GM23338 (cell line): ENCODE measurements around the gene DDX20. TPM values are rescaled to one million over a fixed set of nuclear protein-coding genes. Genes with fewer than 3 reads are reported as not detected.

Experiments used
- ATAC-seq: fragments of 200-7000 bp; cut with Tn5 transposase; 3 replicates; pipeline ENCODE4 v1.9.1; 2020
- DNase-seq: peaks from one replicate; pipeline ENCODE4 v3.0.0-alpha.2; 2015; ENCODE audit warnings: low spot score
- H2AFZ ChIP-seq: fragments of 200-600 bp; sonication (generic); 2 replicates; pipeline ENCODE4 v1.8.0; 2016; ENCODE audit warnings: antibody characterized with exemption, mild to moderate bottlenecking, moderate library complexity
- H3F3A ChIP-seq: fragments of 200-600 bp; sonication (generic); replicated peaks from 2 replicates; pipeline ENCODE4 v1.8.0; 2017; ENCODE audit warnings: antibody characterized with exemption, mixed run types, low read depth
- H3K27ac ChIP-seq: fragments of 200-600 bp; sonication (generic); 2 replicates; pipeline ENCODE4 v1.6.1; 2016; ENCODE audit warnings: low read depth
- H3K27me3 ChIP-seq: fragments of 200-600 bp; sonication (generic); 2 replicates; pipeline ENCODE4 v1.8.0; 2016; ENCODE audit warnings: mild to moderate bottlenecking, mixed run types, moderate library complexity; ENCODE audit not compliant: insufficient read depth
- H3K36me3 ChIP-seq: fragments of 200-600 bp; sonication (generic); 2 replicates; pipeline ENCODE4 v1.8.0; 2016; ENCODE audit warnings: mild to moderate bottlenecking; ENCODE audit not compliant: insufficient read depth
- H3K4me1 ChIP-seq: fragments of 200-600 bp; sonication (generic); 2 replicates; pipeline ENCODE4 v1.8.0; 2016; ENCODE audit warnings: mild to moderate bottlenecking, moderate library complexity; ENCODE audit not compliant: insufficient read depth
- H3K4me2 ChIP-seq: fragments of 200-600 bp; sonication (generic); 2 replicates; pipeline ENCODE4 v1.7.1; 2017; ENCODE audit warnings: mixed run types
- H3K4me3 ChIP-seq: fragments of 200-600 bp; sonication (generic); 2 replicates; pipeline ENCODE4 v1.6.1; 2016; ENCODE audit warnings: mixed run types
- H3K79me2 ChIP-seq: fragments of 200-600 bp; sonication (generic); replicated peaks from 2 replicates; pipeline ENCODE4 v1.8.0; 2017; ENCODE audit warnings: mild to moderate bottlenecking; ENCODE audit not compliant: insufficient read depth
- H3K9me2 ChIP-seq: fragments of 200-600 bp; sonication (generic); 2 replicates; pipeline ENCODE4 v1.8.0; 2017; ENCODE audit not compliant: insufficient read depth
- H4K20me1 ChIP-seq: fragments of 200-600 bp; sonication (generic); replicated peaks from 2 replicates; pipeline ENCODE4 v1.8.0; 2017; ENCODE audit warnings: mild to moderate bottlenecking; ENCODE audit not compliant: insufficient read depth
- H3K27ac Mint-ChIP-seq: 2 replicates; pipeline ENCODE4 v1.8.0; 2020; ENCODE audit warnings: inconsistent platforms, mild to moderate bottlenecking, moderate library complexity, mixed read lengths
- H3K27me3 Mint-ChIP-seq: 3 replicates; pipeline ENCODE4 v1.8.0; 2022; ENCODE audit warnings: low read depth, mild to moderate bottlenecking, moderate library complexity, mixed read lengths, inconsistent platforms; ENCODE audit not compliant: insufficient read depth, poor library complexity
- H3K36me3 Mint-ChIP-seq: 3 replicates; pipeline ENCODE4 v1.8.0; 2021; ENCODE audit warnings: low read depth, mild to moderate bottlenecking, inconsistent platforms, moderate library complexity, mixed read lengths
- H3K4me1 Mint-ChIP-seq: 3 replicates; pipeline ENCODE4 v1.8.0; 2020; ENCODE audit warnings: mild to moderate bottlenecking, inconsistent platforms, mixed read lengths
- H3K4me3 Mint-ChIP-seq: 3 replicates; pipeline ENCODE4 v1.8.0; 2021; ENCODE audit warnings: moderate library complexity, mild to moderate bottlenecking, inconsistent platforms, mixed read lengths
- H3K9me3 Mint-ChIP-seq: 3 replicates; pipeline ENCODE4 v1.8.0; 2020; ENCODE audit warnings: moderate library complexity, mild to moderate bottlenecking, inconsistent platforms, mixed read lengths
- CREB1 ChIP-seq: fragments of 250-450 bp; sonication (Bioruptor Pico); IDR thresholded peaks from 2 replicates; pipeline ENCODE4 v1.5.0; 2020; ENCODE audit warnings: low read depth, mild to moderate bottlenecking, moderate library complexity
- EZH2phosphoT487 ChIP-seq: fragments of 200-600 bp; sonication (generic); IDR thresholded peaks from one replicate; pipeline ENCODE4 v1.8.1; 2018; ENCODE audit warnings: antibody characterized with exemption; ENCODE audit not compliant: unreplicated experiment
- NANOG ChIP-seq: IDR thresholded peaks from 2 replicates; pipeline ENCODE4 v1.6.1; 2016; ENCODE audit warnings: antibody characterized with exemption, borderline replicate concordance
- POLR2AphosphoS5 ChIP-seq: IDR thresholded peaks from 2 replicates; pipeline ENCODE4 v1.6.1; 2016; ENCODE audit warnings: antibody characterized with exemption, low read depth
- ZNF114 ChIP-seq: fragments of 250-450 bp; sonication (Bioruptor Pico); IDR thresholded peaks from 2 replicates; pipeline ENCODE4 v1.5.0; 2020; ENCODE audit warnings: mild to moderate bottlenecking, moderate library complexity
- polyA plus RNA-seq: library from polyadenylated mRNA; unstranded; fragments of >200 nt; fragmentation: Nextera tagmentation; extraction: Ambion mirVana; gene quantifications from 2 replicates; pipeline ENCODE4 v1.2.1, GENCODE V29; 2016
- total RNA-seq: library from RNA; depleted of rRNA; stranded (reverse); fragments of >200 nt; shearing (Covaris generic); gene quantifications from 2 replicates; pipeline ENCODE4 v1.2.3, GENCODE V29; 2014
- TF ChIP-seq, protein P1 (sequence below): IDR thresholded peaks from one replicate; pipeline ENCODE4 v1.6.1; 2018; ENCODE audit warnings: antibody characterized with exemption; ENCODE audit not compliant: unreplicated experiment
- TF ChIP-seq, protein P2 (sequence below): fragments of 250-450 bp; sonication (Bioruptor Pico); IDR thresholded peaks from 2 replicates; pipeline ENCODE4 v1.5.0; 2020; ENCODE audit warnings: mild to moderate bottlenecking, moderate library complexity

The DDX20 gene
- total and polyA plus RNA-seq, 2 experiments from 2014 or later = 11.9 to 54.4 TPM

- Histone ChIP-seq H3K4me1 (peaks cover 45% of the 10 kb centered on the region), H3K36me3 (no peaks in the 10 kb centered on the region), H3K27ac (peak overlapping the region; percentile 55; the same call in 1 of the 2 replicates), H3K4me3 (peak overlapping the region; percentile 95), H3K9me2 (no peaks in the 10 kb centered on the region), H3K79me2 (peaks cover 38% of the 10 kb centered on the region), H3F3A (peaks cover 29% of the 10 kb centered on the region), H4K20me1 (peaks cover 12% of the 10 kb centered on the region; the same call in 1 of the 2 replicates), H3K4me2 (peak overlapping the region; percentile 95), H2AFZ (no peak overlapping the region), H3K27me3 (peaks cover 12% of the 10 kb centered on the region)
- TF ChIP-seq ZNF114 (CRISPR knock-in tag) (no peak), EZH2phosphoT487 (no peak), NANOG (no peak), POLR2AphosphoS5 (no peak)
- TF ChIP-seq, protein P1, sequence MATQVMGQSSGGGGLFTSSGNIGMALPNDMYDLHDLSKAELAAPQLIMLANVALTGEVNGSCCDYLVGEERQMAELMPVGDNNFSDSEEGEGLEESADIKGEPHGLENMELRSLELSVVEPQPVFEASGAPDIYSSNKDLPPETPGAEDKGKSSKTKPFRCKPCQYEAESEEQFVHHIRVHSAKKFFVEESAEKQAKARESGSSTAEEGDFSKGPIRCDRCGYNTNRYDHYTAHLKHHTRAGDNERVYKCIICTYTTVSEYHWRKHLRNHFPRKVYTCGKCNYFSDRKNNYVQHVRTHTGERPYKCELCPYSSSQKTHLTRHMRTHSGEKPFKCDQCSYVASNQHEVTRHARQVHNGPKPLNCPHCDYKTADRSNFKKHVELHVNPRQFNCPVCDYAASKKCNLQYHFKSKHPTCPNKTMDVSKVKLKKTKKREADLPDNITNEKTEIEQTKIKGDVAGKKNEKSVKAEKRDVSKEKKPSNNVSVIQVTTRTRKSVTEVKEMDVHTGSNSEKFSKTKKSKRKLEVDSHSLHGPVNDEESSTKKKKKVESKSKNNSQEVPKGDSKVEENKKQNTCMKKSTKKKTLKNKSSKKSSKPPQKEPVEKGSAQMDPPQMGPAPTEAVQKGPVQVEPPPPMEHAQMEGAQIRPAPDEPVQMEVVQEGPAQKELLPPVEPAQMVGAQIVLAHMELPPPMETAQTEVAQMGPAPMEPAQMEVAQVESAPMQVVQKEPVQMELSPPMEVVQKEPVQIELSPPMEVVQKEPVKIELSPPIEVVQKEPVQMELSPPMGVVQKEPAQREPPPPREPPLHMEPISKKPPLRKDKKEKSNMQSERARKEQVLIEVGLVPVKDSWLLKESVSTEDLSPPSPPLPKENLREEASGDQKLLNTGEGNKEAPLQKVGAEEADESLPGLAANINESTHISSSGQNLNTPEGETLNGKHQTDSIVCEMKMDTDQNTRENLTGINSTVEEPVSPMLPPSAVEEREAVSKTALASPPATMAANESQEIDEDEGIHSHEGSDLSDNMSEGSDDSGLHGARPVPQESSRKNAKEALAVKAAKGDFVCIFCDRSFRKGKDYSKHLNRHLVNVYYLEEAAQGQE = no peak
- DNase-seq (no peak), ATAC-seq (no peak)
- peaks cover 7% of the 10 kb centered on the region; the same call in 1 of the 3 replicates for H3K36me3 Mint-ChIP-seq
- H3K4me1 Mint-ChIP-seq = peaks cover 13% of the 10 kb centered on the region
- peaks cover 21% of the 10 kb centered on the region for H3K27me3 Mint-ChIP-seq
- H3K4me3 Mint-ChIP-seq = no peak overlapping the region; the same call in 2 of the 3 replicates
- H3K9me3 Mint-ChIP-seq = no peaks in the 10 kb centered on the region; the same call in 1 of the 3 replicates
- no peak overlapping the region for H3K27ac Mint-ChIP-seq
Observed at GRCh38 chr1:111736548-111737215, 19.0 kb upstream of the DDX20 start.

DNA sequence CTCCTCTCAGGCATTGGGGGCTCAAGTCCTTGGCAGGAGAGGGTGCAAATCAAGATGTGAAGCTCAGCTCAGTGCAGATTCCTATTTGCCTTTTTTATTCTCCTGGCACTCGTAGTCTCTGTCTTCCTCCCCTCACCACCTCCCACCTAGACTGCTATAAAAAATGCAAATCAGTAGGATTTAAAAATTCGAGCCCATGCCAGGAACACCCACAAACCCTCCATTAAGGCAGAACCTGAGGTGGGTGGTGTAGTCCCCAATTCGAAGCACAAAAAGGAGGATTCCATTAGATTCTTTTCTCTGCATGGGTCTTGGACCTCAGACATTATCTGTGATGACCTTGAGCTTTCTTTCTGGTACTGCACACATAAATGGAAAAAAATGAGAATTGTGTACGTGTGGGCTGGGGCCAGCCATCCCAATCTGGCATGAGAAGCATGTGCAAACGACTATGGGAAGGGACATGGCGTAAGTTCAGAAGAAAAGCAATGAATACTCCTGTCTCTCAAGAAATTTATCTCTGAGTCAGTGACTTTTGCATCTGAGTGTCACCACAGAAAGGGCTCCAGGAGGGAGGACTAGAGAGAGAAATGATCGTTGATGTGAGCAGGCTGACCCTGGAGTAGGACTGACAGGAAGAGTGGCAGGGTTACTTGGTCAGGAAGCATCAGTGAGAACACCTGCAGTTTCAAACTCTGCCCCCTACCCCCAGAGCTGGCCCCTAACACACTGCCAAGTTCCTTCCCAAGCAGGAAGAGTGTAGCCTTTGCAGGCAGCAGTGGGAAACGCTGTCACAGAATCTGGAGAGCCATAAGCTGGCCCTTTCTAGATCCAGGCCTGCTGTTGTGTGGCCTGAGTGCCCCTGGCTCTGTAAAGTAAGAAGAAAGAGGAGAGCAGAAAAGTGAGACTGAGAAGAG is 18.2 kb upstream of the DDX20 start:
- Histone ChIP-seq H3K4me1 (peaks cover 48% of the 10 kb centered on the region), H3K27ac (peak overlapping the region; percentile 81; the same call in 1 of the 2 replicates), H3K4me3 (peak overlapping the region; percentile 95), H2AFZ (no peak overlapping the region), H3K36me3 (no peaks in the 10 kb centered on the region), H3K9me2 (no peaks in the 10 kb centered on the region), H3K27me3 (peaks cover 18% of the 10 kb centered on the region), H4K20me1 (peaks cover 12% of the 10 kb centered on the region; the same call in 1 of the 2 replicates), H3K79me2 (peaks cover 38% of the 10 kb centered on the region), H3K4me2 (peak overlapping the region; percentile 95), H3F3A (peaks cover 29% of the 10 kb centered on the region)
- H3K36me3 Mint-ChIP-seq = peaks cover 7% of the 10 kb centered on the region; the same call in 1 of the 3 replicates
- H3K27me3 Mint-ChIP-seq = peaks cover 22% of the 10 kb centered on the region
- TF ChIP-seq ZNF114 (CRISPR knock-in tag) (no peak), CREB1 (CRISPR knock-in tag) (no peak)
- TF ChIP-seq, protein P2, sequence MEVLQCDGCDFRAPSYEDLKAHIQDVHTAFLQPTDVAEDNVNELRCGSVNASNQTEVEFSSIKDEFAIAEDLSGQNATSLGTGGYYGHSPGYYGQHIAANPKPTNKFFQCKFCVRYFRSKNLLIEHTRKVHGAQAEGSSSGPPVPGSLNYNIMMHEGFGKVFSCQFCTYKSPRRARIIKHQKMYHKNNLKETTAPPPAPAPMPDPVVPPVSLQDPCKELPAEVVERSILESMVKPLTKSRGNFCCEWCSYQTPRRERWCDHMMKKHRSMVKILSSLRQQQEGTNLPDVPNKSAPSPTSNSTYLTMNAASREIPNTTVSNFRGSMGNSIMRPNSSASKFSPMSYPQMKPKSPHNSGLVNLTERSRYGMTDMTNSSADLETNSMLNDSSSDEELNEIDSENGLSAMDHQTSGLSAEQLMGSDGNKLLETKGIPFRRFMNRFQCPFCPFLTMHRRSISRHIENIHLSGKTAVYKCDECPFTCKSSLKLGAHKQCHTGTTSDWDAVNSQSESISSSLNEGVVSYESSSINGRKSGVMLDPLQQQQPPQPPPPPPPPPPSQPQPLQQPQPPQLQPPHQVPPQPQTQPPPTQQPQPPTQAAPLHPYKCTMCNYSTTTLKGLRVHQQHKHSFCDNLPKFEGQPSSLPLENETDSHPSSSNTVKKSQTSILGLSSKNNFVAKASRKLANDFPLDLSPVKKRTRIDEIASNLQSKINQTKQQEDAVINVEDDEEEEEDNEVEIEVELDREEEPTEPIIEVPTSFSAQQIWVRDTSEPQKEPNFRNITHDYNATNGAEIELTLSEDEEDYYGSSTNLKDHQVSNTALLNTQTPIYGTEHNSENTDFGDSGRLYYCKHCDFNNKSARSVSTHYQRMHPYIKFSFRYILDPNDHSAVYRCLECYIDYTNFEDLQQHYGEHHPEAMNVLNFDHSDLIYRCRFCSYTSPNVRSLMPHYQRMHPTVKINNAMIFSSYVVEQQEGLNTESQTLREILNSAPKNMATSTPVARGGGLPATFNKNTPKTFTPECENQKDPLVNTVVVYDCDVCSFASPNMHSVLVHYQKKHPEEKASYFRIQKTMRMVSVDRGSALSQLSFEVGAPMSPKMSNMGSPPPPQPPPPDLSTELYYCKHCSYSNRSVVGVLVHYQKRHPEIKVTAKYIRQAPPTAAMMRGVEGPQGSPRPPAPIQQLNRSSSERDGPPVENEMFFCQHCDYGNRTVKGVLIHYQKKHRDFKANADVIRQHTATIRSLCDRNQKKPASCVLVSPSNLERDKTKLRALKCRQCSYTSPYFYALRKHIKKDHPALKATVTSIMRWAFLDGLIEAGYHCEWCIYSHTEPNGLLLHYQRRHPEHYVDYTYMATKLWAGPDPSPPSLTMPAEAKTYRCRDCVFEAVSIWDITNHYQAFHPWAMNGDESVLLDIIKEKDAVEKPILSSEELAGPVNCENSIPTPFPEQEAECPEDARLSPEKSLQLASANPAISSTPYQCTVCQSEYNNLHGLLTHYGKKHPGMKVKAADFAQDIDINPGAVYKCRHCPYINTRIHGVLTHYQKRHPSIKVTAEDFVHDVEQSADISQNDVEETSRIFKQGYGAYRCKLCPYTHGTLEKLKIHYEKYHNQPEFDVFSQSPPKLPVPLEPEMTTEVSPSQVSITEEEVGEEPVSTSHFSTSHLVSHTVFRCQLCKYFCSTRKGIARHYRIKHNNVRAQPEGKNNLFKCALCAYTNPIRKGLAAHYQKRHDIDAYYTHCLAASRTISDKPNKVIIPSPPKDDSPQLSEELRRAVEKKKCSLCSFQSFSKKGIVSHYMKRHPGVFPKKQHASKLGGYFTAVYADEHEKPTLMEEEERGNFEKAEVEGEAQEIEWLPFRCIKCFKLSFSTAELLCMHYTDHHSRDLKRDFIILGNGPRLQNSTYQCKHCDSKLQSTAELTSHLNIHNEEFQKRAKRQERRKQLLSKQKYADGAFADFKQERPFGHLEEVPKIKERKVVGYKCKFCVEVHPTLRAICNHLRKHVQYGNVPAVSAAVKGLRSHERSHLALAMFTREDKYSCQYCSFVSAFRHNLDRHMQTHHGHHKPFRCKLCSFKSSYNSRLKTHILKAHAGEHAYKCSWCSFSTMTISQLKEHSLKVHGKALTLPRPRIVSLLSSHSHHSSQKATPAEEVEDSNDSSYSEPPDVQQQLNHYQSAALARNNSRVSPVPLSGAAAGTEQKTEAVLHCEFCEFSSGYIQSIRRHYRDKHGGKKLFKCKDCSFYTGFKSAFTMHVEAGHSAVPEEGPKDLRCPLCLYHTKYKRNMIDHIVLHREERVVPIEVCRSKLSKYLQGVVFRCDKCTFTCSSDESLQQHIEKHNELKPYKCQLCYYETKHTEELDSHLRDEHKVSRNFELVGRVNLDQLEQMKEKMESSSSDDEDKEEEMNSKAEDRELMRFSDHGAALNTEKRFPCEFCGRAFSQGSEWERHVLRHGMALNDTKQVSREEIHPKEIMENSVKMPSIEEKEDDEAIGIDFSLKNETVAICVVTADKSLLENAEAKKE (CRISPR knock-in tag) = no peak
- no peak overlapping the region; the same call in 2 of the 3 replicates for H3K4me3 Mint-ChIP-seq
- peaks cover 11% of the 10 kb centered on the region for H3K4me1 Mint-ChIP-seq
- no peaks in the 10 kb centered on the region; the same call in 1 of the 3 replicates for H3K9me3 Mint-ChIP-seq
- no peak overlapping the region for H3K27ac Mint-ChIP-seq
- DNase-seq (no peak), ATAC-seq (no peak)
